HG03045 (cell line): ENCODE results near the gene MLIP.

Experiments used
- ATAC-seq: cut with Tn5 transposase; IDR thresholded peaks from one replicate; pipeline ENCODE4 v1.9.1; 2021; ENCODE audit warnings: mild to moderate bottlenecking, moderate library complexity; ENCODE audit not compliant: unreplicated experiment

Gene MLIP

GRCh38 chr6:54273214-54273820 lies 162.1 kb downstream of the MLIP start:
- ATAC-seq = no peak

DNA sequence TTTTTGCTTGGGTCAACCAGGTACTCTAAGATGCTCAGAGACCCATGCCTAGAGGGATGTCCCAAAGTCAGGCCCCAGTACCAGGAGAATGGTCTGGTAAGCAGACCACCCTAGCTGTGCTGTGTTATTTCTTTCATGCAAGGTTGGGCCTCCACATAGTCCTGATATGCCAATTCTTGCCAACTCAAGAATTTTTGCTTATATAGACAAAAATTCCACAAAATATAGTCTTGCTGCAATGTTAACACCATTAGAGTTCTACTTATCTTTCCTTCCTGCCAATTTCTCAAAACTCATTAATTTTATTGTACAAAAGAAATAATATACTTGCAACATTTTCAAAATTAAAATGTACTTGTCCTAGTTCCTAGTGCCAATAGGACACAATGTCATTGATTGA lies 163.1 kb downstream of the MLIP start:
- ATAC-seq = no peak

DNA sequence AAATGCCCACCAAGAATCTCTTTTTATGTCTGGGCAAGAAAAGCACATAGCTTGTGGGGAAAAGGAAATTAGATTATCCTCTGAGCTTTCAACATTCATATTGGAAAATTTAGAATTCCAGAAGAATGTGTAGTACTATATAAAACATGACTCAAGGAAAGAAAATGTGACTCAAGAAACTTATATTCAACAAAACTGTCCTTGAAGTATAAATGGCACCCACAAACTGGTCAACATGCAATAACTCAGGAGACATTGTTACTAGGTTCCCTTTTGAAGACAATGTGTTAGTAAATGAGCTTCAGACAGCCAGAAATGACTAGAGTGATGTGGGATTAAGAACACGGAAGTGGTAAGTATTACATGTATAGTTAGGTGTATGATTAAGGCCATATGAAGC lies 170.9 kb downstream of the MLIP start:
- ATAC-seq = no peak

- ATAC-seq = no peak
These were observed 173.1 kb downstream of the MLIP start for GRCh38 chr6:54284161-54284860.

DNA sequence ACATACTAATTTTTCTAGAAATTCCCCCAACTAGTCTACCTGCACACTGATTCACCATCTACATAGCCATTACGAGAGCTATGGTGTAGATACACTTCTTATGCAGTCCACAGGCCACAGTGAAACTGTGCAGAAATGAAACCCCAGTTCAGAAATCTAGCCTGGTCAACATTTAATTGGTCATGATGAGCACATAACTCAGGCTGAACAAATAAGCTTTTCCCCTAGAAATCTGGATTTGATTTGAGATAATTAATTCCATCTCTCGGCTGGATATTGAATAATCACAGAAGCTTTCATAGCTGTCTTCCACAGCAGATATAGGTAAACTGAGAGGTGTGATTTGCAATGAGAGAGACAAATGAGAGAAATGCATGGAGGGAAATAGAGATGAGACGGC lies 174.4 kb downstream of the MLIP start:
- no peak for ATAC-seq

GRCh38 chr6:54286141-54286540 lies 174.9 kb downstream of the MLIP start:
- ATAC-seq = no peak

DNA sequence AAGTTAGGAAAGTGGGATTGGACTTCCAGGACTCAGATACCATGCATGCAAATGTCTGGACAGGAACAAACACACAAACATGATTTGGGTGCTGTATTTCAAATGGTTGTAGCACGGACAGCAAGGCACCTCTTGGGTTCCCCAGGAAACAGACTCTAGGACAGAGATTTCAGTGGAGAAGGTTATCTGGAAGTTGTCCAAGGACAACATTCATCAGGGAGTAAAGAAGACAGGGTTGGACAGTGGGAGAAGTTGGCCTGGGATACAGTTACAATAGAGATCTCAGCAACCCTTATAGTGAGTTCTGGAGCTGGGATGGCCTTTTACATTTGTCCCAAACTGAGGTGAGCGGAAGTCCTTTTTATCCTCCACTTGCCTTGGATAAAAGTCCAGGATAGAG lies 177.2 kb downstream of the MLIP start:
- ATAC-seq = no peak

DNA sequence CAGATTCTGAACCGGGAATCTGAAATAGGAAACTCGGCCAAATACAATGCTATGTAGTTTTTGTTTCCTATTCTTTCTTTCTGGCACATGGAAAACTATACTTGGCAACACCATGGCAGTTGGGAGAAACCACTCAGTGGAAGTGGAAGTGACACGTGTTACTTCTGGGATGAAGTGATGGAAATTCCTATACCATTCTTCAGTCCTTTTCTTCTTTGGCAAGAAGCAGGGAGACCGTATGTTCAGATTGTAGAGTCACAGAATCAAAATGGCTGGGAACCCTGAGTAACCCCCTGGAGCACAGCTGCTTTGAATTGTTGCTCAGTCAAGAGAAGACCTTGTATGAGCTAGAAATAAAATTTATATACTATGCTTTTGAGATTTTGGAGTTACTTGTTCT lies 178.2 kb downstream of the MLIP start:
- ATAC-seq = no peak

GRCh38 chr6:54291146-54291545 lies 179.9 kb downstream of the MLIP start:
- ATAC-seq = peak; percentile 60

- peak; percentile 91 for ATAC-seq
These were observed 180.5 kb downstream of the MLIP start for GRCh38 chr6:54291738-54292137.

GRCh38 chr6:54294965-54295532 lies 183.8 kb downstream of the MLIP start:
- no peak for ATAC-seq

- ATAC-seq = no peak
These were observed 188.5 kb downstream of the MLIP start for GRCh38 chr6:54299542-54300269.

DNA sequence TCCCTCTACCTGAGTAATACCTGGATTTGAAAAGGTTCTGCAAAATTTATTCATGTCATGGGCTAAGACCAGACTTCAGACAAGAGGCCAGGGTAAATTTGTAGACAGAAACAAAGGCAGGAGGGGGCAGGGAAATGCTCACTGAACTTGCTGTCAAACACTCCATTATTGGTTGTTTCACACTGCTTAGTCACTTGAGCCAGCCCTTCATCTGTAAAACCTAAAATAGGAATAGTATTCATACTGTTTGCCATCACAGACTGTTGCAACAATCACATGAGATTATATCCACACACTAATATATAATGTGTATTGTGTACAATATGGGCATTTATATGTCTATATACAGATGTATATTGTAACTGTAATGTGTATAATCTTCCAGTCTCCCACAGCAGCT lies 190.5 kb downstream of the MLIP start:
- ATAC-seq = no peak

- ATAC-seq = peak; percentile 57
These were observed 196.2 kb downstream of the MLIP start for GRCh38 chr6:54307439-54307910.

DNA sequence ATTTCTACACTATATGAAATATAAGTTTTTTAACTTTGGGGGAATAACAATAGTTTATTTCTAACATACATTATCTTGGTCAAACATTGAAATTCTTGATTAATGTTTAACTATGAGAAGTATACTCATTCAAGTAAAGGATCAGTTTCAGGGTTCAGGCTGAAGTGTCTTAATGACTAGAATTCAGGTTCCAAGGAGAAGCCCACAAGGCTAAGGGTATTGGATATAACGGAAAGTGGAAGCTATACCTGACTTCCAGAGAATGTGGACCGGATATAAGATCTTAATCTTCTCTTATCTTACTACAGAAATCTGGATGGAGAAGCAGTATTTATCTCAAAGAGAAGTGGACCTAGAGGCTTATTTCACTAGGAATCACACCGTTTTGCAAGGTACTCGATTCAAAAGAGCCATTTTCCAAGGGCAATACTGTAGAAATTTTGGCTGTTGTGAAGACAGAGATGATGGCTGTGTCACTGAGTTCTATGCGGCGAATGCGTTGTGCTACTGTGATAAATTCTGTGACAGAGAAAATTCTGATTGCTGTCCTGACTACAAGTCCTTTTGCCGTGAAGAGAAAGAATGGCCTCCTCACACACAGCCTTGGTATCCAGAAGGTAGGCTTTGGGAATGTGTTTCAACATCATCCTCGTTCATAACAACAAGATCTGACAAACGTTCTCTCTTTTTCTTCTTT lies 197.2 kb downstream of the MLIP start, which contains the start of gene TINAG:
TINAG (plus strand) TSS at position 153 of the 697 bp plus-strand sequence; CDS start at position 263, 110 bp downstream.
- ATAC-seq = no peak

DNA sequence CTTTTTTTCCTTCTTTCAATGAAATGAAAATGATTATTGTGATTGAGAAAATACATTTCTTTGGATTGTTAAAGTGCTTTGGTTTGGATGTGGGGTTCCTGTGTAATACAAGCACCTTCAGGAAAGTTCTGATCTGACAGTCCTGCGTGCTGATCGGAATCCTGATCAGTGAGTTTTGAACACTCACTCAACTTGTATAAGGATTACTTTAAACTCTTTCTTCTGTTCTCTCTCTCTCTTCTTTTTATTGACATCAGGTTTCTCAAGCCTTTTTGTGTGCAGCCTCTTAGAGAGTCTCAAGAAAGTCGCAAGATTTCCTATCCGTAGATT lies 197.7 kb downstream of the MLIP start:
- ATAC-seq = no peak

DNA sequence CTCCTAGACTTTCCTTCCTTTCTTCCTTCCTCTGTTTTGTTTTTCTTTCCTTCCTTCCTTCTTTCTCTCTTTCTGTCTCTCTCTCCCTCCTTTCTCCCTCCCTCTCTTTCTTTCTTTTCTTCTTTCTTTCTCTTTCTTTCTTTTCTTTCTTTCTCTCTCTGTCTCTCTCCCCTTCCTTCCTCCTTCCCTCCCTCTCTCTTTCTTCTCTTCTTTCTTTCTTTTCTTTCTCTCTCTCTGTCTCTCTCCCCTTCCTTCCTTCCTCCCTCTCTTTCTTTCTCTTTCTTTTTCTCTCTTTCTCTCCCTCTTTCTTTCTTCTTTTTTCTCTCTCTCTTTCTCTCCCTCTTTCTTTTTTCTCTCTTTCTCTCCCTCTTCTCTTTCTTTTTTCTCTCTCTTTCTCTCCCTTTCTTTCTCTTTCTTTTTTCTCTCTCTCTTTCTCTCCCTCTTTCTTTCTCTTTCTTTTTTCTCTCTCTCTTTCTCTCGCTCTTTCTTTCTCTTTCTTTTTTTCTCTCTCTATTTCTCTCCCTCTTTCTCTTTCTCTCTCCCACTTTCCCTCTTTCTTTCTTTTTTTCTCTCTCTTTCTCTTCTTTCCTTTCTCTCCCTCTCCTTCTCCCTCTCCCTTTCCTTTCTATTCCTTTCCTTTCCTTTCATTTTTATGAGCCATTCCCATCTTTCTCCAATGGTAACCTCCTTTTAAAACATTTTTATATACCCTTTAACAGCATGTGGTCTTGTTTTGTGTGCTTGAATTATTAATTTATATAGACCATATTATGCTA lies 199.3 kb downstream of the MLIP start:
- ATAC-seq = no peak

DNA sequence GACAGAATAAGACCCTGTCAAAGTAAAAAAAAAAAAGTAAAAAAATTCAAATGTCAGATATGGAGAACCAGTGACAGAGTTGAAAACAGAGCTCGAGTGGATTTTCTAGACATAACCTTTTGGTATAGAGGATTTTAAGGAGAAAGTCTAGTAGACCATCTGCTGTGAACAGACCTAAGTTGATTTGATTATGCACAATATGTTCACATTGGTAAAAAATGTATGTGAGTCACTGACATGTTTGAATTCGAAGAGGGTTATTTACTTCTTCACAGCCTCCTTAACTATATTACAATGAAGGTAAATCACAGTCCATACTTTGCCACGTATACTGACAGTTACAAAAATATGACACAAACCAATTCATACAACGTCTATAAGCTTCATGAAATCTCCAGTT lies 204.4 kb downstream of the MLIP start:
- no peak for ATAC-seq
